SJSA1 (cell line): ENCODE data around the gene LRRC4B. TPM values are rescaled to one million over a fixed set of nuclear protein-coding genes. Genes with fewer than 3 reads are reported as not detected.

Source experiments
- total RNA-seq: library from RNA; depleted of rRNA; stranded (reverse); fragments of >200 nt; shearing (Covaris generic); gene quantifications from 2 replicates; pipeline ENCODE4 v1.2.3, GENCODE V29; 2014; rRNA removed

Gene LRRC4B
- total RNA-seq, 1 experiment from 2014 or later: not detected

Other genes with a start within 250 kb of the LRRC4B start
- gene KCNC3, start 239.1 kb downstream of the LRRC4B start, total RNA-seq: not detected in 2 replicates
- not detected in 2 replicates for gene NAPSA, start 202.8 kb downstream of the LRRC4B start, total RNA-seq
- 32.4 and 45.5 TPM in 2 replicates for gene NR1H2, start 192.0 kb downstream of the LRRC4B start, total RNA-seq
- gene POLD1, start 184.1 kb downstream of the LRRC4B start, total RNA-seq: 33.3 and 51.8 TPM in 2 replicates
- not detected in 2 replicates for gene SPIB, start 149.5 kb downstream of the LRRC4B start, total RNA-seq
- gene MYBPC2, start 135.5 kb downstream of the LRRC4B start, total RNA-seq: not detected in 2 replicates
- gene EMC10, start 91.9 kb downstream of the LRRC4B start, total RNA-seq: 67.3 and 86.0 TPM in 2 replicates
- not detected in 2 replicates for gene GARIN5A, start 91.6 kb downstream of the LRRC4B start, total RNA-seq
- 21.9 and 43.6 TPM in 2 replicates for gene JOSD2, start 57.2 kb downstream of the LRRC4B start, total RNA-seq
- not detected in 2 replicates for gene ASPDH, start 54.5 kb downstream of the LRRC4B start, total RNA-seq
- gene SYT3, start 71.4 kb upstream of the LRRC4B start, total RNA-seq: not detected in 2 replicates
- gene C19orf81, start 81.0 kb upstream of the LRRC4B start, total RNA-seq: not detected in 2 replicates
- gene SHANK1, start 151.4 kb upstream of the LRRC4B start, total RNA-seq: not detected in 2 replicates
- gene CLEC11A, start 154.9 kb upstream of the LRRC4B start, total RNA-seq: 0.56 and 1.7 TPM in 2 replicates
- not detected in 2 replicates for gene GPR32, start 202.0 kb upstream of the LRRC4B start, total RNA-seq
- not detected in 2 replicates for gene ACP4, start 222.0 kb upstream of the LRRC4B start, total RNA-seq